HG03025 (cell line): ENCODE results near the gene GCNT1.
"Not testable (repeated sequence)": the region's sequence is repeated elsewhere in the genome, so short reads cannot be mapped to it uniquely, and the experiment has no call there.

ENCODE experiments used
- ATAC-seq: cut with Tn5 transposase; IDR thresholded peaks from one replicate; pipeline ENCODE4 v1.9.1; 2021; ENCODE audit warnings: mild to moderate bottlenecking, moderate library complexity; ENCODE audit not compliant: unreplicated experiment, low FRiP score

Gene GCNT1

DNA sequence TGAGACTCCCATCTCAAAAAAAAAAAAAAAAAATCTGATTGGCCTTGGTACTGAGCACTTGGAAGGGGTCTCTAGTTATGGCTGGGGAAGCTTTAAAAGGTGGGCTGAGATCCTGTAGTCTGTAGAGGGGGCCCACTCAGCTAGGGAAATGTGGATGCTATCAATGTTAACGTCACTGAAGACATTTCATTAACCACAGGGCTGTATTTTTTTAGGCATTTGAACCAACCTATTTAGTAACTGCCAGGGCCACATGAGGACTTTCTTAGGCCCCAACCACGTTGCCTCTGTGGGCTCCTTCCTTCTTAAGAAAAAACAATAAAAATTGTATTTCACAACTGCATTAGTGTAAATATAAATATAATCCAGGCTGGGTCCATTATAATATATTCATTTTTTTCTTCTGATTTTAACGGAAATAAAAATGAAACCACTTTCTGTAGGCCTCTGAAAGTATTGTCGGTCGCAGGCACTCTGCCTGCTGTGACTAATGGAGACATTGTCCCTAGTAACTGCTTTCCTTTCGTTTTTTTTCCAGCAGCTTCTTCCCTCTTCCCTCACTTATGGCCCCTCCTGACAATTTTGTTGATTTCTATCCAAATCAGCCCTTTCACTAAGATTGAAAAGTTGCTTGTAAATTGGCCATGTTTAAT, 71.6 kb downstream of the GCNT1 start:
- no peak for ATAC-seq

DNA sequence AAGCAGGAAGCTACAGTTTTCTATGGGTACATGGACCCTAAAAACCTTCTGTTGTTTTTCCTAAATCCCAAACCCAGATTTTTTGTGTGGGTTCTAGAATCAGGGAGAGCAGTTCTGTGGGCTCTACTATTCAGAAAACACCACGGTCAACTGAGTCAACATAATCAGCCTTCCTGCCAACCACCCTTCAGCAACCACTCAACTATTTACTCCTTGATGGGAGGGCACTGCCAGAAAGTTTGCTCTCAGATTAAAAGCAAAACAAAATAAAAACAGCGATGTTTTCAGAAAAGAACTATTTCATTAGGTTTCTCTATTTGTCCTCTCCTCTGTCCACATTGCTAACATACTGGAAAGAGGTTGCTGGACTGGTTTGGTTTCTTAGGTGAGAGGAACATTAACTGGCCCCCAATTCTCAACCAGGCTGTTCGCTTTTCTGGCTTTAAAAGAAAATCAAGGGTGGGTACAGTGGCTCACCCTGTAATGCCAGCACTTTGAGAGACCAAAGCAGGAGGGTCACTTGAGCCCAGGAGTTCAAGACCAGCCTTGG, 72.3 kb downstream of the GCNT1 start:
- no peak for ATAC-seq

DNA sequence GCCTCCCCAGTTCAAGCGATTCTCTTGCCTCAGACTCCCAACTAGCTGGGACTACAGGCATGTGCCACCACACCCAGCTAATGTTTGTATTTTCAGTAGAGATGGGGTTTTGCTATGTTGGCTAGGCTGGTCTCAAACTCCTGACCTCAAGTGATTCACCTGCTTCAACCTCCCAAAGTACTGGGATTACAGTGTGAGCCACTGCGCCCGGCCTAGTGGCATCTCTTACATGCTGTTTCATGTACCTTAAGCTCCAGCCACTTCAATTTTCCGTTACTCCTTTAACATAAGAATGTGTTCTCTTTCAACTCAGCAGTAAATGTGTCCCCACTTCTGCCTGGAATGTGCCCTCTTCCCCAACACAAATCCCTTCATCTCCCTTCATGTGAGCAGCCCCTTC, 73.9 kb downstream of the GCNT1 start:
- ATAC-seq: not testable (repeated sequence)

DNA sequence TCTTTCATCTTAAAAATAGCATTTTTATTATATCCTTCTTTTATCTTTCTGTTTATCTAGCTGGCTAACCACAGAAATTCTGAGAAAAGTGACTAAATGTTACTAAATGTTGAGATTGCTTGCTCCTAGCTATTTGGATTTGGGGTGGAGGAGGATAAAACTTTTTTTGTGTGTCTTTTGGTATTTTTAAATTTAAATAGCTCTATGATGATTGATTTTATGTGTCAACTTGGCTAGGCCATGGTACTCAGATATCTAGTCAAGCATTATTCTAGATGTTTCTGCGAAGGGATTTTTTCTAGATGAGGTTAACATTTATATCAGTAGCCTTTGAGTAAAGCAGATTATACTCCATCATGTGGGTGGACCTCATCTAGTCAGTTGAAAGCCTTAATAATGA, 75.0 kb downstream of the GCNT1 start:
- no peak for ATAC-seq

DNA sequence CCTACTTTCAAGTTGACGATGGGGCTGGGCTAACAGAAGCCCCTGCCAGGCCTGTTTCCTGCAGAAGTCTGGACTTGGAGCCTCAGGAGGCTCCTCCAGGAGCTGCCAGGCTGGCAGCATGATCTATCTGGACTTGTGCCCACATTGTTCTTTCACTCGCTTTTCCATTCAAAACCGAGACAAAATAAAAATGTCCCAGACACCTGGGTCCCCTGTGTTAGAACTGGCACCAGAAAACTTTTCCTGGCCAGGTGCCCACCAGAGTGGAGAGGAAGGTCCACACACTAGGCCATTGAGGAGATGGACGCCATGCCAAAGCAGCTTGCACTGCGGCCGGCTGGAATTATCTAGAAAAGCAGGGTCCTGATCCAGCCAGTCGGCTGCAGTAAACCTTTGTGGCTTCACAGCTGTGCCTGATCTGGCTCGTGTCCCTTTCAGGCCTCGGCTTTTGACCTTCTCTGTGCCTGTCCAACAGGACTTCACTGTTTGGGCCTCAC, 78.2 kb downstream of the GCNT1 start:
- no peak for ATAC-seq

DNA sequence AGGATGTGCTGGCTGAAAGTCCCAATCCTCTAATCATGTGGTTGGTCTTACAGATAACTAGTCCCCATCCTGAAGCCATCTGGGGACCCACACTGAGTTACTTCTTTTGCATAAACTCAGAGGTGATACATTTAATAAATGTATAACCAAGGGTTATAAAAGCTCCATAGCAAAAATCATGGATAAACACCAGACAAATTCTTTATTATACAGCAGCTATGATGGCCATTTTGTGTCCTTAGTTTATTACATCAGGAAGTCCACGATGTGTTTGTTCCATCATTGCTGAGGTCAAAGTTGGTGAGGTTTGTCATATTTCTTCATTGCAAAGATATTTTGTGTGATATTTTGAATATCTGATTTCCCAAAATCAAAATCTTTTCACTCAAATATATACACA, 80.2 kb downstream of the GCNT1 start:
- no peak for ATAC-seq

DNA sequence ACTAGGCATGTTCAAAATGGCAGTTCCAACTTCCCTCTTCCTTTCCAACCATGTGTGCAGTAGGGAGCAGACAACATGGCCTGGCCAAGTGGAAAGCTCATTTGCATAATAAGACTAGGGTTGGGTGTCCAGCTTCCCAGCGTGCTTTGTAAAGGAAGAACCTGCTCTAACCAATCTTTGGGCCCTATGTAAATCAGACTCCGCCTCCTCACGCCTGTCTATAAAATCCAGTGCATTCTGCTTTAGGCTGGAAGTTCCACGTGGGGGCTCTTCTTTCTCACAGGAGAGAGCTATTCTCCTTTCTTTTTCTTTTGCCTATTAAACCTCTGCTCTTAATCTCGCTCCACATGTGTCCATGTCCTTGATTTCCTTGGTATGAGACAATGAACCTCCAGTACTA, 83.4 kb downstream of the GCNT1 start:
- ATAC-seq: no peak

DNA sequence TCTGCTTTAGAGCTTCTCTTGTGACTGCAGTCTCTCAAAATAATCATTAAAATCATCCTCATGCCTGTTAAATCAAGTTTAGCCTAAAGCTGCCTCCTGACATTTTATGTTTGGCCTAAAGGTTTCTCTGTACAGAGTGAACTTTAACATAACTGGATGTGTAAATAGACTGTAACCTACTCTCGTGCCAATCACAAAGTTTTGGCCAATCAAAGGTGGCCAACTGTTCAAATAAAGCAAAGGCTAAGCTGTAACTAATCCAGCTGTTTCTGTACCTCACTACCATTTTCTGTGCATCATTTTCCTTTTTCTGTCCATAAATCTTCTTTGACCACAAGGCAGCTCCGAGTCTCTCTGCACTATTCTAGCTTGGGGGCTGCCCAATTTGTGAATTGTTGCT, 86.2 kb downstream of the GCNT1 start:
- ATAC-seq: no peak

DNA sequence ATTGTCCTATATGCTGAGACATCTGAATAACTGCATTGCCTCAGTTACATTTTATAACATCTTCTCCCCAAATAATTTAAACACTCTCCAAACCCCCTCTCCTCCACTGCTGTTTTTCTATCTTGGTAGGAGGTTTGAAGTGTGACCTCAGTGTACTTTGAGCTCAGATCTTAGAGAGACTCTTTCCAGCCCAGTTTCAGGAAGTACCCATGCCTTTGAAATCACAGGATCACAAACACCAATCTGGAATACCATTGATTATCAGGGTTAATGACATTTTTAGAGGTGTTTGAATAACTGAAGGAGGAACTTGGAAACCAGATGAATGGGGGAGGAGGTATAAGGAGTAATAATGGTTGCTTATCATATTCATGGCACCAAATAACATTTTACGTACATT, 93.2 kb downstream of the GCNT1 start:
- no peak for ATAC-seq

DNA sequence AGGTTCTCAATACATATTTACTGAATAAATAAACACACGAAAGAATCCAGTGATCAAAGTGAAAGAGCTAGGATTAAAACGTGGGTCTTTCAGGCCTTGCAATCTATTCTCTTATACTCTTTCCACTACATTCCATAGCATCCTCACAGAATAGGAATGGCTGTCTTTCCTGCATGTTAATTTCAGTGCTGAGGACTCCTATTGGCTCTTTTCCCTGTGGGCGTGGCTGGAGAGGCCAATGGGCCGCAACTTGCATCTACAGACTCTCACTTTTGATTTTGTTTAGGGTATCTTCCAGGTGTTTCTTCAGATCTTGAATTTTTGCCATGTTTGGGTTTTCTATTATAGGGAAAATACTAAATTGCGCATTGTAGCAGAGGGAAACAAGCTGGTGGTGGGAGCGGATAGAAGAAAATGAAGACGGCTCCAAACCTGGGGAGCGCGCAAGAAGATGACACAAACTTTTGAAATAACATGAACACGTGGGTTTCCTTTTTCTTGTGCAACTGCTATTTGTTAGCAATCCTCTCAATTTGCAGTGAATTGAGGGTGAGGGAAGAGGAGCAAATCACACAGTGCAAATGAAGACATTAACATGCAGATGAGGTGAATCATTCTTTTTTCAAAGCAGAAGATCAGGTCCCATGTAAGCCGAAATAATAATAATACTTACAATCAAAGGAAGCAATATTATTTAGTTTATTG, 93.9 kb downstream of the GCNT1 start:
- no peak for ATAC-seq

DNA sequence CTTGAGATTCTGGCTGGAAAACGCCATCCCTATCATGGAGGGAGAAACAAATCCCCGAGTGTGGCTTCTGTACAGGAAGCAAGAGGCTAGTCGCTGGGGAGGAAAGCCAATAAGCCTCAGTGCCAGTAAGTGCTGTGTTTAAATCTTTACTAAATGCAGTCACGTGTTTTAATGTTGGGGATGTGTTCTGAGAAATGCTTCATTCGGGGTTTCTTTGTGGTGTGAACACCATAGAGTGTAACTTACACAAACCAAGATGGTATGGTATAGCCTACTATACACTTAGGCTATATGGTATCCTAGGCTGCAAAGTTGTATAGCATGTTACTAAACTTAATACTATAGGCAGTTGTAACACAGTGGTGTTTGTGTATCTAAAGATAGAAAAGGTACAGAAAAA, 94.7 kb downstream of the GCNT1 start:
- no peak for ATAC-seq
